K562 treated with DMSO at 1 percent for 48 hours (cell line): ENCODE measurements around the gene CCS. TPM values are rescaled to one million over a fixed set of nuclear protein-coding genes. Genes with fewer than 3 reads are reported as not detected.

Source experiments
- total RNA-seq: library from RNA; unstranded; fragments of 300-600 nt; gene quantifications from 2 replicates; pipeline ENCODE4 v1.2.3, GENCODE V29; 2022; ENCODE audit warnings: low replicate concordance; ENCODE audit errors: extremely low read depth

CCS gene, protein sequence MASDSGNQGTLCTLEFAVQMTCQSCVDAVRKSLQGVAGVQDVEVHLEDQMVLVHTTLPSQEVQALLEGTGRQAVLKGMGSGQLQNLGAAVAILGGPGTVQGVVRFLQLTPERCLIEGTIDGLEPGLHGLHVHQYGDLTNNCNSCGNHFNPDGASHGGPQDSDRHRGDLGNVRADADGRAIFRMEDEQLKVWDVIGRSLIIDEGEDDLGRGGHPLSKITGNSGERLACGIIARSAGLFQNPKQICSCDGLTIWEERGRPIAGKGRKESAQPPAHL
- total RNA-seq, result not detected in 2 replicates

DNA sequence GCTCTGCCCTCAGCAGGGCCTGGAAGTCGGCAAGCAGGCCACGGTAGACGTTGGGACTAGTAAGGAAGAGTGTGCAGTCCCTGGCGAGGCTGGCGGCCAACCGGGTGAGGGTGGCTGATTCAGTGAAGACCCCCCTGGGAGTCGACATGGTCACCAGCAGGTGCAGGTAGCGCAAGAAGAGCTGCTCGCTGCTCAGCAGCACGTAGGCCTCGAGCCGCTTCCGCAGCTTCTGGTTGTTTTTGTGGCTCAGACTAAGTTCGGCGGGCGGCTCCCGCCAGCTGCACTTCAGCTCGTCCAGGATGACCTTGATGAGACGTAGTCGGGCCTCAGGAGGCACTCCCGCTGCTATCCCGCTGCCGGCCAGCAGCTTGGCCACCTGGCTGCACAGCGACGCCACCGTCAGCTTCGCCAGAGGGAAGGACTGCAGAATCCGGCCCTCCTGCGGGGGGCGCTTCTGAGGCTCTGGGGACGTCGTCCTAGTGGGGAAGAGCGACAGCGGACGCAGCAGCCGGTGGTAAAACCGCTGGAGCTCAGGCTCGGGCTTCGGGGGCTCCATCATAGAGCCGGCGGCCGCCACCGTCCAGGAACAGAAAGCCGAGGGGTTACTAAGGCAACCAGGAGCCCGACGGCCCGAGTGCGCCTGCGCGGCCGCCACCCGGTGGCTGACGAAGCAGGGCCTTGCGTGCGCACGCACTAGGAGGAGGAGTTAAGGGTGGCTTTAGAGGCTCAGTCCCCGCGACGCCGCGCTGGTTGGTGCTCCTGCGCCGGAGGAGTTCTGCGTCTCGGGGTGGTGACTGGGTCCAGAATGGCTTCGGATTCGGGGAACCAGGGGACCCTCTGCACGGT lies at the start of gene CCS, which contains the start of gene CCDC87:
CCS (plus strand) TSS at position 729 of the 846 bp plus-strand sequence; CDS start at position 806, 77 bp downstream.
CCDC87 (minus strand) TSS at position 607 of the 846 bp plus-strand sequence; CDS start at position 559, 48 bp downstream.

DNA sequence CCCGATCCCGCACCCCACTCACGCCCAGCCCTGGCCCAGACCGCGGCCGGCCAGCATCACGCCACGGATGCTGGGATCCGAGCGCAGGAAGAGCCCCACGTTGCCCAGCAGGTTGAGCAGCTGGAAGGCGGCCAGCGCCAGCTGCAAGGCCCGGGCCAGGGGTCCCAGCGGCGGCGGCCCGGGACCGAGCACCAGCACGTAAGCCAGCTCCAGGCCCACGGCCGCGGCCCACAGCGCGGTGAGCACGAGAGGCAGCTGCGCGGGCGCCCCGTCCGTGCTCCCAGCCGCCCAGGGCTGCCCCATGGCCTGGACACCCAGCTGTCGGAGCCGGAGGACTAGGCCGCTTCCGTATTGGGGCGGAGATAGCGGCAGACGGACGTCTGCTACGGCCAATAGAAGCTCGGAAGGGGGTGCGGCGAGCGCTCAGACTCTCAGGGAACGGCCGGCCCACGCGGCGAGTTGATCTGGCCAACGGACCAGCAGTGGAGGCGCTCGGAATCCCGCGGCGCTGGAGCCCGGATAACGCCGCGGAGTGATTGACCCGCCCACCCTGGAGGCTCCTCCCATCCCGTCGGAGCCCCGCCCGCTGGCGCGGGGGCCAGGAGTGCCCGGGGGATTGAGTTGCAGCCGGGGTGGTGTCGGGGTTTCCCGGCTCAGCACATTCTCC lies 47.2 kb upstream of the CCS start, which contains the start of gene ZDHHC24:
ZDHHC24 (minus strand) TSS at position 348 of the 667 bp plus-strand sequence; CDS start at position 303, 45 bp downstream.

DNA sequence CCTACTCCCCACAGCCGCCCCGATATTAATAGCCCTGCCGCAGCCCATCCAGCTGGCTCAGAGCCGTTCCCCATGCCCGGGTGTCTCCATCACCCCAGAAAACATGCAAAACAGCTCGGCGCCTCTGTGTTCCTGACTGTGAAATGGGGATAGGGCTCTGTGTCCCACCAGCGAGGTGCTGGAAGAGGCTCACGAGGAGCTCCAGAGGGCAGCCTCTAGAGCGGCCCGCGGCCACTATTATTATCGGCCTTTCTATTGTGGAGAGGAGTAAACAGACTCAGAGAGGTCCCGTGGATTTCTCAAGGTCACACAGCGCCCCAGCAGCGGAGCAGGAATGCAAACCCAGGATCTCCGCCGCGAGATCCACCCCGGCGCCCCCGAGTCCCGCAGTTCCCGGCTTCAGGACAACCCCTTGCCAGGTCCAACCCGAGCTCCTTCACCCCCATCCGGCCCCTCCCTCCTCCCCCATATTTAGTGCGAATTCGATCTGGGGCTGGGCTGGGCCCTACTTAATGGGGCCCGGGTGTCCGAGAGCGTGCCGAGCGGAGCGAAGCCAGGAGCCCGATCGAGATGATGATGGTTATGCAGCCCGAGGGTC lies 46.5 kb upstream of the CCS start, which contains the start of gene ACTN3:
ACTN3 (plus strand) TSS at position 536 of the 598 bp plus-strand sequence; CDS start at position 571, 35 bp downstream.

DNA sequence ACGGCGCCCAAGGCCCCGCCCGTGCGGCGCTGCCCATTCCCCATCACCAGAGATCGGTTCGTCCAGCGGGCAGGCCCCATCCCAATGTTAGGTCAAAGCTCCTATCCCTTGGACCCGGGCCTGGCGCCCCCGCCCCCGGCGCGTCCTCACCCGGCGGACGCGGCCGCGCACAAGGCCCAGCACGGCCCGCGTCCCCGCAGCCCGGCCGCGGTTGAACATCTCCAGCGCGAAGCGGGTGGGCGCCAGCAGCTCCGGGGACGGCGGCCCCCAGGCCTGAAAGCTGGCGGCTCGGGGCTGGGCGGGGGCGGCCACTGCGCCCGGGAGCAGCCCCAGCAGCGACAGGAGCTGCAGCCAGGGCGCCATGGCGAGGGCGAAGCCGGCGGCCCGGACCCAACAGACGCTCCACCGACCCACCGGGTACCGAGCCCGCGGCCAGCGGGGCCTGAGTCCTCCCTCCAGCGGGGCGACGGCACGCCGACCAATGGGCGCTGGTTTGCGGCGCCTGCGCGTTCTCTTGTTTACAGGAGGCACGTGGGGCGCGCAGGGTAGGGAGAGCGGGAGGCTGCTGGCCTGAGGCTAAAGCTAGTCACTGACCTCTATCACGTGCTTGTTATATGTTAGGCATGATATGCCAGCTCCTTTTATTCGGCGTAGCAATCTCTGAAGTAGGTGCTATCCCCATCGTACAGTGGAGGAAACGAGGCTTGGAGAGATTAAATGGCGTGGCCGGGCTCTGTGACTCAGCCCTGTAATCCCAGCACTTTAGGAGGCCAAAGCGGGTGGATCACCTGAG lies 24.7 kb upstream of the CCS start, which contains the start of gene CTSF:
CTSF (minus strand) TSS at position 483 of the 793 bp plus-strand sequence; CDS start at position 363, 120 bp downstream.

DNA sequence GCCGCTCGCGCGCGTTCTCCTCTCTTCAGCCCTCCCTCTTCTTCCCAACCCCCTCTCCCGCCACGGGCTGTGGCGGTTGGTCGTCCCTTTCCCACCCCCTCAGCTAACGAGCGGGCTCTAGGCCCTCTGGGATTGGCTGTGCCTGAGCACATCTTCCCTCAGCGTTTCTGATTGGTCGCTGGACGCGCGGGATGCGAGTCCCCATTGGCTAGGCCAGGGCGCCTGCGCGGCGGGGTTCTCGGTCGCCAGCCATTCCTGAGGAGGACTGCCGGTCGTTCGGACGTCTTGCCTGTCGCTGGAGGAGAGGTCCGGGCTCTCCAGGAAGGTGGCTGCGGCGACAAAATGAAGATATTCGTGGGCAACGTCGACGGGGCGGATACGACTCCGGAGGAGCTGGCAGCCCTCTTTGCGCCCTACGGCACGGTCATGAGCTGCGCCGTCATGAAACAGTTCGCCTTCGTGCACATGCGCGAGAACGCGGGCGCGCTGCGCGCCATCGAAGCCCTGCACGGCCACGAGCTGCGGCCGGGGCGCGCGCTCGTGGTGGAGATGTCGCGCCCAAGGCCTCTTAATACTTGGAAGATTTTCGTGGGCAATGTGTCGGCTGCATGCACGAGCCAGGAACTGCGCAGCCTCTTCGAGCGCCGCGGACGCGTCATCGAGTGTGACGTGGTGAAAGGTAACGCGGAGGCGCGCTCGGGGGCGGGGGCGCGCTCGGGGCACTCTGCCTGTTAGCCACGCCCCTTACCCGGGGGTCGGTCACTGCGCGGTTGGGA lies 23.6 kb downstream of the CCS start, which contains the start of gene RBM14:
RBM14 (plus strand) TSS at position 252 of the 776 bp plus-strand sequence; CDS start at position 343, 91 bp downstream.

DNA sequence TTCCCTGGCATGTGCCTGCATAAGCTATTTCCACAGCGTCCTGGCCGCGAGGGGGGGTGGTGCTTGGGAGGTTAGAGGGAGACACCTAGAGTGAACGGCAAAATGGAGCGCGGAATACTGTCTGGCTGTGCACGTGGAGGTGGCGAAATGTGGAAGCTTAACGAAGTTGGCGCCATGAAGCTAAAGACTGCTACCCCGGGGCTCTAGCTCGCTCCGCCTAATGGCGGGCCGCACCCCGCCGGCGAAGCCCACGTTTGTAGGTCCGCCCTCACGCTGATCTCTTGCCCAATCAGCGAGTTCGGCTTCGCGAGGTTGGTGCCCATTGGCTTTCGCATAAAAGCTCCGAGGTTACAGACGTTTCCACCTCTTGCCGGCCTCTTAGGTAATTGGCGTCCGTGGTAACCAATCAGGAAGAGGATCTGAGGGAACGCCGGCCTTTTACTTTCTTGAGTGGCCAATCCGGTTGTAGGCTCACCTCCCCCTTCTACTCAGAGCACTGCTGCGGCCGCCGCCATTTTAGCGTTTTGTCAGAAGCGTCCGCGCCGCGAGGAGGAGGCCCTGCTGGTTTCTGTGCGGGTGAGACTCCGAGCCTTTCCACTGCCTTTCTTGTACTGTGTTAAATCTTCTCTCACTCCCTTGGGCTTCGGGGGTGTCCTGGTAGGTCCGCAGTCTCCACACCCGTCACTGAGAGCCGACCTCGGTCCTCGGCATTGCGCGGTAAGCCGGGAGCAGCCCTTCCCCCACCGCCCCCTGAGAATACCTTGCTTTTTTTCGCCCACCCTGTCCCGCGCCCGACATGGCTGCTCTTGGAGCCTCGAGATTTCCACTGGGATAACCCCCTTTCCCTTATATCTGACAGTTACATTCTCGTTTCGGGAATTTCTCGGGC lies 45.4 kb downstream of the CCS start, which contains the start of gene RBM4:
RBM4 (plus strand) TSS at position 527 of the 889 bp plus-strand sequence. CDS start 1,009 bp downstream, outside the sequence.

Other genes with a start within 250 kb of the CCS start
- gene BRMS1, start 248.1 kb upstream of the CCS start, total RNA-seq, result not detected in 2 replicates
- gene B4GAT1, start 245.6 kb upstream of the CCS start, total RNA-seq, result not detected in 2 replicates
- not detected in 2 replicates for gene SLC29A2, start 221.4 kb upstream of the CCS start, total RNA-seq
- not detected in 2 replicates for gene NPAS4, start 172.2 kb upstream of the CCS start, total RNA-seq
- not detected in 2 replicates for gene MRPL11, start 154.3 kb upstream of the CCS start, total RNA-seq
- not detected in 2 replicates for gene PELI3, start 126.3 kb upstream of the CCS start, total RNA-seq
- gene DPP3, start 112.8 kb upstream of the CCS start, total RNA-seq, result not detected in 2 replicates
- not detected in 2 replicates for gene BBS1, start 82.5 kb upstream of the CCS start, total RNA-seq
- gene ZDHHC24, start 47.1 kb upstream of the CCS start, total RNA-seq, result not detected in 2 replicates
- not detected in 2 replicates for gene ACTN3, start 46.3 kb upstream of the CCS start, total RNA-seq
- not detected in 2 replicates for gene CTSF, start 24.6 kb upstream of the CCS start, total RNA-seq
- gene CCDC87, start 122 bp upstream of the CCS start, total RNA-seq, result not detected in 2 replicates
- gene RBM14, start 23.4 kb downstream of the CCS start, total RNA-seq, result not detected in 2 replicates
- gene RBM4, start 45.5 kb downstream of the CCS start, total RNA-seq, result not detected in 2 replicates
- gene RBM4B, start 84.7 kb downstream of the CCS start, total RNA-seq, result not detected in 2 replicates
- not detected in 2 replicates for gene SPTBN2, start 136.0 kb downstream of the CCS start, total RNA-seq